MM.1S (cell line): ENCODE results near the gene ARGLU1.

Experiments used
- DNase-seq: peaks from one replicate; pipeline ENCODE4 v3.0.0-alpha.2; 2015
- H2AFZ ChIP-seq: fragments of 300-600 bp; sonication (generic); 2 replicates; pipeline ENCODE4 v1.6.0; 2016; ENCODE audit warnings: antibody characterized with exemption, low read length
- H3F3A ChIP-seq: fragments of 300-600 bp; sonication (generic); 2 replicates; pipeline ENCODE4 v1.6.1; 2016; ENCODE audit warnings: mild to moderate bottlenecking, antibody characterized with exemption, low read length, moderate library complexity, mixed read lengths; ENCODE audit not compliant: insufficient read depth
- H3K27ac ChIP-seq: fragments of 300-600 bp; sonication (generic); 2 replicates; pipeline ENCODE4 v1.5.1; 2016; ENCODE audit warnings: mild to moderate bottlenecking, low read length
- H3K27me3 ChIP-seq: fragments of 300-600 bp; sonication (generic); replicated peaks from 2 replicates; pipeline ENCODE4 v1.6.0; 2016; ENCODE audit warnings: low read length; ENCODE audit not compliant: insufficient read depth
- H3K36me3 ChIP-seq: fragments of 300-600 bp; sonication (generic); replicated peaks from 2 replicates; pipeline ENCODE4 v1.6.1; 2016; ENCODE audit warnings: mild to moderate bottlenecking, low read length, mixed read lengths; ENCODE audit not compliant: insufficient read depth
- H3K4me1 ChIP-seq: fragments of 300-600 bp; sonication (generic); 2 replicates; pipeline ENCODE4 v1.6.1; 2016; ENCODE audit warnings: low read length, mixed read lengths
- H3K4me2 ChIP-seq: fragments of 300-600 bp; sonication (generic); 2 replicates; pipeline ENCODE4 v1.6.0; 2016; ENCODE audit warnings: low read depth, low read length
- H3K4me3 ChIP-seq: fragments of 300-600 bp; sonication (generic); 2 replicates; pipeline ENCODE4 v1.5.1; 2016; ENCODE audit warnings: low read length, mixed read lengths
- H3K79me2 ChIP-seq: fragments of 300-600 bp; sonication (generic); 2 replicates; pipeline ENCODE4 v1.6.1; 2016; ENCODE audit warnings: mixed run types, low read length, mixed read lengths
- H3K9ac ChIP-seq: fragments of 300-600 bp; sonication (generic); 2 replicates; pipeline ENCODE4 v1.6.1; 2016; ENCODE audit warnings: low read length, mixed read lengths
- H3K9me2 ChIP-seq: fragments of 300-600 bp; sonication (generic); replicated peaks from 2 replicates; pipeline ENCODE4 v1.6.1; 2016; ENCODE audit warnings: mild to moderate bottlenecking, low read length, mixed read lengths; ENCODE audit not compliant: insufficient read depth
- H3K9me3 ChIP-seq: fragments of 300-600 bp; sonication (generic); replicated peaks from 2 replicates; pipeline ENCODE4 v1.6.1; 2016; ENCODE audit warnings: mild to moderate bottlenecking, low read length, mixed read lengths; ENCODE audit not compliant: insufficient read depth
- H4K20me1 ChIP-seq: fragments of 300-600 bp; sonication (generic); 2 replicates; pipeline ENCODE4 v1.6.1; 2016; ENCODE audit warnings: mild to moderate bottlenecking, low read length, moderate library complexity, mixed read lengths; ENCODE audit not compliant: insufficient read depth
- CTCF ChIP-seq: fragments of 300-600 bp; sonication (generic); IDR thresholded peaks from 2 replicates; pipeline ENCODE4 v1.5.1; 2016; ENCODE audit warnings: antibody characterized with exemption, low read length, mixed read lengths
- EZH2 ChIP-seq: fragments of 300-600 bp; sonication (generic); optimal IDR thresholded peaks from 2 replicates; pipeline ENCODE3; 2017; ENCODE audit warnings: low read depth, mild to moderate bottlenecking, antibody characterized with exemption, low read length, mixed read lengths
- EZH2phosphoT487 ChIP-seq: fragments of 300-600 bp; sonication (generic); IDR thresholded peaks from 2 replicates; pipeline ENCODE4 v1.6.1; 2018; ENCODE audit warnings: antibody characterized with exemption, low read length

Gene ARGLU1

GRCh38 chr13:106527445-106527801 lies 40.5 kb downstream of the ARGLU1 start:
- Histone ChIP-seq H3K79me2 (no peaks in the 10 kb centered on the region), H3K9ac (no peak overlapping the region), H3K4me2 (no peak overlapping the region), H3K9me3 (no peaks in the 10 kb centered on the region), H3F3A (no peaks in the 10 kb centered on the region), H3K4me1 (no peaks in the 10 kb centered on the region), H3K4me3 (no peak overlapping the region), H3K27ac (no peak overlapping the region), H3K9me2 (no peaks in the 10 kb centered on the region), H4K20me1 (no peaks in the 10 kb centered on the region), H3K27me3 (no peaks in the 10 kb centered on the region), H2AFZ (no peak overlapping the region), H3K36me3 (no peaks in the 10 kb centered on the region)
- TF ChIP-seq CTCF (no peak), EZH2phosphoT487 (no peak), EZH2 (no peak)
- no peak for DNase-seq

GRCh38 chr13:106526738-106527444 lies 41.0 kb downstream of the ARGLU1 start:
- H3K27ac ChIP-seq, result no peak overlapping the region
- H3K9me3 ChIP-seq, result no peaks in the 10 kb centered on the region
- H3K4me3 ChIP-seq, result no peak overlapping the region
- no peaks in the 10 kb centered on the region for H3K27me3 ChIP-seq
- H3K9me2 ChIP-seq, result no peaks in the 10 kb centered on the region
- no peak for DNase-seq
- H2AFZ ChIP-seq, result no peak overlapping the region
- H4K20me1 ChIP-seq, result no peaks in the 10 kb centered on the region
- H3K79me2 ChIP-seq, result no peaks in the 10 kb centered on the region
- no peaks in the 10 kb centered on the region for H3F3A ChIP-seq
- no peak overlapping the region for H3K4me2 ChIP-seq
- H3K9ac ChIP-seq, result no peak overlapping the region
- no peaks in the 10 kb centered on the region for H3K36me3 ChIP-seq
- no peak for TF ChIP-seq EZH2phosphoT487
- no peak for TF ChIP-seq EZH2
- no peak for TF ChIP-seq CTCF
- H3K4me1 ChIP-seq, result no peaks in the 10 kb centered on the region

GRCh38 chr13:106525865-106526264 lies 42.1 kb downstream of the ARGLU1 start:
- Histone ChIP-seq H3K9me3 (no peaks in the 10 kb centered on the region), H3K4me2 (no peak overlapping the region), H3K79me2 (no peaks in the 10 kb centered on the region), H3K36me3 (no peaks in the 10 kb centered on the region), H2AFZ (no peak overlapping the region), H3K4me3 (no peak overlapping the region), H3K4me1 (no peaks in the 10 kb centered on the region), H3F3A (no peaks in the 10 kb centered on the region), H3K27ac (no peak overlapping the region), H3K27me3 (no peaks in the 10 kb centered on the region), H3K9me2 (no peaks in the 10 kb centered on the region), H3K9ac (no peak overlapping the region), H4K20me1 (no peaks in the 10 kb centered on the region)
- TF ChIP-seq EZH2phosphoT487, result no peak
- TF ChIP-seq CTCF, result no peak
- no peak for TF ChIP-seq EZH2
- DNase-seq, result no peak
